Activated CD8-positive, alpha-beta memory T cell treated with anti-CD3 and anti-CD28 coated beads for 36 hours (primary cell): ENCODE results near the gene BCL7B. TPM values are rescaled to one million over a fixed set of nuclear protein-coding genes. Genes with fewer than 3 reads are reported as not detected.
"Not testable (repeated sequence)": the region's sequence is repeated elsewhere in the genome, so short reads cannot be mapped to it uniquely, and the experiment has no call there.

Source experiments
- CTCF ChIA-PET: fragments of 350-600 bp; sonication (Branson Sonifier 250); formaldehyde crosslinking; loops from one replicate; lab custom pipeline; 2021; ENCODE audit warnings: antibody characterized with exemption; lab: Charles Lee
- POLR2A ChIA-PET: fragments of 350-600 bp; sonication (Branson Sonifier 250); formaldehyde crosslinking; loops from one replicate; lab custom pipeline; 2021; ENCODE audit warnings: antibody characterized with exemption; lab: Charles Lee
- total RNA-seq, 2 experiments: library from RNA; stranded (reverse); gene quantifications; one replicate each; pipeline ENCODE4 v1.2.3, GENCODE V29; 2021

BCL7B gene
- total RNA-seq, 2 experiments from 2014 or later = 68.7 to 71.4 TPM

DNA sequence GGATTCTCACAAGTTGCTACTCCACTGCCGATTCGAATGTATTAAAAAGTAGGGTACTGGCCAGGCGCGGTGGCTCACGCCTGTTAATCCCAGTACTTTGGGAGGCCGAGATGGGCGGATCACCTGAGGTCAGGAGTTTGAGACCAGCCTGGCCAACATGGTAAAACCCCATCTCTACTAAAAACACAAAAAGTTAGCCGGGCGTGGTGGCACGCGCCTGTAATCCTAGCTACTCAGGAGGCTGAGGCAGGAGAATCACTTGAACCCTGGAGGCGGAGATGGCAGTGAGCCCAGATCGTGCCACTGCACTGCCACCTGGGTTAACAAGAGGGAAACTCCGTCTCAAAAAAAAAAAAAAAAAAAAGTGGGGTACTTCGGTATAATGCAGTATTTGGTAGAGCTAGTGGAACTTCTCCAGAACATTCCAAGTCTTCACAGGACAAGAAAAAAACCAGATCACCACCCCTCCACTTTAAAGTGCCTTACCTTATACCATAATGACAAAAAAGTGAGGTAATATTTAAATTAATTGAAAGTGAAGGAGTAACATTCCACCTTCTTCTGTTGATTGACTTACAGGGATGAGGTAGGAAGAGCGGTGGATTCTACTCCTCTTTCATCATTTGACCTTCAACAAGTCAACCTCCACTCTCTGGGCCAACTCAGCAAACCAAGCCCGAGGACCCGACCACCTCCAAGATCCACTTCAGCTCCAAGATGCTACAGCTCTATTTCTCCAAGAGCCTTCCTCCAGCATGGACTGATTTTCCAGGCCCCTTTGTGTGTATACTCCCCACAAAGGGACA lies 37.4 kb downstream of the BCL7B start:
- ChIA-PET CTCF (interaction anchor here (0.7 to 1.2 kb wide), 2 partner anchors 16 to 37 kb away, joined by 3 read pairs; no protein-coding TSS in a partner anchor), POLR2A (interaction anchor here (0.6 to 1.8 kb wide), 4 partner anchors 37 to 214 kb away, joined by 4 to 10 read pairs (median 4); partner anchors contain the start of genes BCL7B and TBL2)

DNA sequence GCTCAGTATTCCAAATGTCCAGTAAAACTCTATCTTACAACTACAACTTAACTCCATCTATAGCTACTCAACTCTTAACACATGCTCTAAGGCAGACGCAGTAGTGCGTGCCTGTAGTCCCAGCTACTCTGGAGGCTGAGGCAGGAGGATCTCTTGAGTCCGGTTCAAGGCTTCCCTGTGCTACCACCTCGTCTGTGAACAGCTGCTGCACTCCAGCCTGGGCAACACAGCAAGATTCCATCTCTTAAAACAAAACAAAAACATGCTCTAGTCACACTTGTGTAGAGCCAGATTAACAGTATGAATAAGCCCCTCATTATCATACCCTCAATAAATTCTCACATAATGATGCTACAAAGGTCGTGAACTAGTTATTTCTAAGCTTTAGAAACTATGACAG lies 39.0 kb downstream of the BCL7B start:
- CTCF ChIA-PET = no interaction called here
- POLR2A ChIA-PET = no interaction called here

DNA sequence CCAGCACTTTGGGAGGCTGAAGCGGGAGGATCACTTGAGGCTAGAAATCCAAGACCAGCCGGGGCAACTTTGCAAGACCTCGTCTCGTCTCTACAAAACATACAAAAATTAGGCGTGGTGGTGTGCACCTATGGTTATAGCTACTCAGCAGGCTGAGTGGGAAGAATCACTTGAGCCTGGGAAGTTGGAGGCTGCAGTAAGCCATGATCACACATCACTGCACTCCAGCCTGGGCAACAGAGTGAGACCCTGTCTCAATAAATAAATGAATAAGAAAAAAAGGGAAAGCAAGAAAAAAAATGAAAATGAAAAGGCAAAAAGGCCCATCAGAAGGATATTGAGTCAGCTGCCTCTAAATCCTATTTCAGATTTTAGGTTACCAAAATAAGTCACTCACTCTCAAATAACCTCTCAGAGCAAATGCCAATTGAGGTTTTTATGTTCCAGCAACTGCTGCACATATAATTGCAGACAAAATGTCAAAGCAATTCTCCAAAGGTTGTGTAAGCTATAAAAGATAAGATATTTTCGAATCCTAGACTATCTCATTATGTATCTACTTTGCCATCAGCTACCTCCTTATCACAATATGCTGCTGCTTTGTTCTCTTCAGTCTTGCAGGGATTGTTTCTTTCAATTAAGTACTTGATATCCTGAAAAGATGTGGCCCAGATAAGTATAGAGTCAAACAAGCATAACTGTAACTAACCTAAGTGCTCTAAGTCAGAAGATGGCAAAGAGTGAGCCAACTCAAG lies 40.1 kb downstream of the BCL7B start:
- ChIA-PET POLR2A (no interaction called here), CTCF (interaction anchor here (0.5 to 1.2 kb wide), 2 partner anchors 9 to 90 kb away, joined by 4 read pairs; no protein-coding TSS in a partner anchor)

DNA sequence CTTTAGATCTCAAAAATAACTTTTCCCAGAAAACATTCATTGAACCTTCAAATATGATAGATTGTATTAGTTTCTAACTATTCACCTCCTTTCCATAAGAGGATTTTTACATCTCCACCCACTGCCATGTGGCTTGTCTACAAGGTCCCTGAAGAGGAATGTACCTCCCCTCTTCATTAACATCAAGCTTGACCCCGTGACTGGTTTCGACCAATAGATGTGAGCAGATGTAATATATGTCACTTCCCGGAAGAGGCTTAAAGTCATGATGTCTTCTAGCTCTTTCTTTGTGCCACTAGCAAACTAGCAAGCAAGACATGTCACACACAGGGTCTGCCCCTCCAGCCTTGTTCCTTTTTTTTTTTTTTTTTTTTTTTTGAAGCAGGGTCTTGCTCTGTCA lies 42.3 kb downstream of the BCL7B start:
- POLR2A ChIA-PET = no interaction called here
- CTCF ChIA-PET = interaction anchor here (0.7 kb wide), 1 partner anchor 209 kb away, joined by 5 read pairs; no protein-coding TSS in a partner anchor

DNA sequence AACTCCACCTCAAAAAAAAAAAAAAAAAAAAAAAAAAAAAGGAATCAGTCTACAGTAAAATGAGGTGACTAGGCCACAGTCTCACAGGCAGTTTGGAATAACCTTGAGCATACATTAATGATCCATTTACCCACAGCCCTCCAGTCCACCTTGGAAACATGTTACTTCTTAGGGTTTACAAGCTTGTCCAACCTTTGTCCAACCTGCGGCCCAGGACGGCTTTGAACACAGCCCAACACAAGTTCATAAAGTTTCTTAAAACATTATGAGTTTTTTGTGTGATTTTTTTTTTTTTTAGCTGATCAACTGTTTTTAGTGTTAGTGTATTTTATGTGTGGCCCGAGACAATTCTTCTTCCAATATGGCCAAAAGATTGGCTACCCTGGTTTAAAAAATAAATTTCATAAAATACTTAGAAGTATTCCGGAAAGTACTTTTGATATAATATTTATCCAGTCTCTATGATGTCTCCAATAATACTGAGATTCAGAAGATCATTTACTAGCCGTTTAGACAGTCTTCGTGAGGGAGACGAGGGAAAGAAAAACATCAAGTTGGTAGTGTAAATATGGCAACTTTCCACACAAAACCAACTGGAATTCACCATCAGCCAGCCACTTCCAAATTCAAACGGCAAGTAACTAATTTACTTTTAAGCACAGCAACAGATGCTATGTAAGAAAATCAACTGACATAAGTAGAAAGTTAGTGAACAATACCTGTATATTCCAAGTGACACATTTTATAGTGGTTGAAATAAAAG lies 45.3 kb downstream of the BCL7B start:
- POLR2A ChIA-PET = no interaction called here
- CTCF ChIA-PET = interaction anchor here (0.6 to 0.7 kb wide), 2 partner anchors 18 to 28 kb away, joined by 3 to 4 read pairs; no protein-coding TSS in a partner anchor

DNA sequence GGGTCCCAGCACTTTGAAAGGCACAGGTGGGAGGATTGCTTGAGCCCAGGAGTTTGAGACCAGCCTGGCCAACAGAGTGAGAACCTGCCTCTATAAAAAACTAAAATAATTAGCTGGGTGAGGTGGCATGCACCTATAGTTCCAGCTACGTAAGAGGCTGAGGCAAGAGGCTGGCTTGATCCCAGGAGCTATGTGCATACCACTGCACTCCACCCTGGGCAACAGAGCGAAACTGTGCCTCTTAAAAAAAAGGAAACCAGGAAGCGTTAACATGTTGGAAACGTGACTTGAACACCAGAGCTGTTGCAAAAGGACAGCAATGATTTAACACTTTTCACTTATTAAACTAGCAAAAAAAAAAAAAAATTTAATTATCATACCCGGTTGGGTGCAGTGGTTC lies 48.0 kb downstream of the BCL7B start:
- ChIA-PET CTCF (interaction anchor here (0.7 kb wide), 1 partner anchor 174 kb away, joined by 3 read pairs; the partner anchor contains the start of genes BUD23 and DNAJC30), POLR2A (no interaction called here)

DNA sequence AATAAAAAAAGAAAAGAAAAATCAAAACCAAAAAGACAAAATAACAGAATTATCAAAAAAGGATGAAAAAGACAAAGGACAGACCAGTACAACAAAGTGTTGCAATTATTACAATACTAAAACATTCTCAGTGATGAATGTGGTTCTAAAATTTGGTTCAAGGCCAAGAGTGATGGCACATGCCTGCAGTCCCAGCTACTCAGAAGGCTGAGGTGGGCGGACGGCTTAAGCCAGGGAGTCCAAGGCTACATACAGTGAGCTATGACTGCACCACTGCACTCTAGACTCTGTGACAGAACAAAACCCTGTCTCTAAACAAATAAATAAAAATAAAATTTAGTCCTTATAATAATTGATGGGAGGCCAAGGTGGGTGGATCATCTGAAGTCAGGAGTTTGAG lies 49.9 kb downstream of the BCL7B start:
- CTCF ChIA-PET = no interaction called here
- POLR2A ChIA-PET = interaction anchor here (0.6 kb wide), 1 partner anchor 223 kb away, joined by 3 read pairs; no protein-coding TSS in a partner anchor

DNA sequence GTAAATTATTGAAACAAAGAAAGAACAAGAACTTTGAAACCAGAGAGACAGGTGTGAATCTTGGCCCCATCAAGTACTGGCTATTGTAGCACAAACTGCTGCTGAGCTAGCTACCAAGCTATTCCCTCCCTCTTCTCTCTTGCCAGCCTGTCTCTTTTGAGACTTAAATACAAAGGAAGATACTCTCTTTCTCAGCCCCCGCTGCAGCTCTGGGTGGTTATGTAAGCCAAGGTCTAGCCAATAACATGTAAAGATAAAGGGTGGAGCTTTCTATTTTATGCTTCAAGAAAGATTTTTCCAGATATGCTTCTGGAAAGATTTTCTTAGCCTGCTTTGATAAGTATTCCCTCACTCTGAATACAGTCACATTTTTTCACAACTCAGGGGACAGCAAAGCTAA lies 52.6 kb downstream of the BCL7B start:
- CTCF ChIA-PET = interaction anchor here (0.6 kb wide), 1 partner anchor 19 kb away, joined by 6 read pairs; no protein-coding TSS in a partner anchor
- POLR2A ChIA-PET = no interaction called here

DNA sequence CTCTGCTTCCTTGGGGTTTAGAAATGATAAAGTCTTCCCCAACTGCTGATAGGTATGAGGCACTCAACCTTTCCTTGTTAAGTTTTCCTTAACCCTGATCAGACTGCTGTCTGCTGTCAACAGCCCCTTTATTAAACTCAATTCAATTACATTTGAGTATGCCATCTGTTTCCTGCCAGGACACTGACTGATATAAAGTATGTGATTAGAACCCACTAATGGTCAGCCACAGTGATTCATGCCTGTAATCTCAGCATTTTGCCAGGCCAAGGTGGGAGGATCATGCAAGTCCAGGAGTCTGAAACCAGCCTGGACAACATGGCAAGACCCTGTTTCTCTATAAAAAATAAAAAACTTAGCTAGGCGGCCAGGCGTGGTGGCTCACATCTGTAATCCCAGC lies 53.5 kb downstream of the BCL7B start:
- POLR2A ChIA-PET = no interaction called here
- CTCF ChIA-PET = interaction anchor here (1.3 kb wide), 1 partner anchor 16 kb away, joined by 3 read pairs; no protein-coding TSS in a partner anchor

DNA sequence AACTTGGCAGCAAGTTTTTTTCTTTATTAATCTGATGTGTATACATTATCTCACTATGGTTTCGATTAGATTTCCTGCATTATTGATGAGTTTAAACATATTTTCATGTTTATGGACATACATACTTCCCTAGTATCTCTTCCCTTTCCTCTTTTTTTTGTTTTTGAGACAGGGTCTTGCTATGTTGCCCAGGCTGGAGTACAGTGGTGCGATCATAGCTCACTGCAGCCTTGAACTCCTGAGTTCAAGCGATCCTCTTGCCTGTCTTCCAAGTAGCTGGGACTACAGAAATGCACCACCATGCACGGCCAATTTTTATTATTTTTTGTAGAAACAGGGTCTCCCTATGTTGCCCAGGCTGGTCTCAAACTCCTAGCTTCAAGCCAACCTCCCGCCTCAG lies 54.3 kb downstream of the BCL7B start:
- ChIA-PET CTCF (interaction anchor here (1.3 kb wide), 1 partner anchor 17 kb away, joined by 3 read pairs; no protein-coding TSS in a partner anchor), POLR2A (no interaction called here)

DNA sequence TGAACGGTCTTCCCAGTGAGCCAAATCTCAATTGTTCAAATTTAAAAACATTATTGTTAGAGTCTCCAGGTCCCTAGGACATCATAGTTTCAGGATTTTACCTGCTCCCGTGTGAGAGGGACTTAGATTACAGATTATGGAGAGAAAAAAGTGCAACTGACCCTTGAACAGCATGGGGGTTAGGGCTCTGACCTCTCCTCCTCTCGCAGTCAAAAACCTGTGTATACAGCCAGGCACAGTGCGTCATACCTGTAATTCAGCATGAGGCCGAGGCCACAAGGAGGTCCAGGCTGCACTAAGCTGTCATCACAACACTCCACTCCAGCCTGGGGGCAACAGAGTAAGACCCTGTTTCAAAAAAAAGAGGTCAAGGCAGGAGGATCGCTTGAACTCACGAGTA lies 60.9 kb downstream of the BCL7B start:
- POLR2A ChIA-PET = no interaction called here
- CTCF ChIA-PET = no interaction called here

DNA sequence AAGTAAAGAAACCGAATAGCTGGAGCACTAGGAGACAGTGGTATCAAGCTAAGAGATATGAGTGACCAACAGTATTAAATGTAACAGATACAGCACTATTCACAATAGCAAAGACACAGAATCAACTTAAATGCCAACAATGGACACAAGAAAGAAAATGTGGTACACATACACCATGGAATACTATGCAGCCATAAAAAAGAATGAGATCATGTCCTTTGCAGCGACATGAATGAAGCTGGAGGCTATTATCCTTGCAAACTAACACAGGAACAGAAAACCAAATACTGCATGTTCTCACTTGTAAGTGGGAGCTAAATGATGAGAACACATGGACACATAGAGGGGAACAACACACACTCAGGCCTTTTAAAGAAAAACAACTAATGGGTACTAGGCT lies 62.0 kb downstream of the BCL7B start:
- POLR2A ChIA-PET = interaction anchor here (0.6 kb wide), 1 partner anchor 116 kb away, joined by 3 read pairs; no protein-coding TSS in a partner anchor
- CTCF ChIA-PET = not testable (repeated sequence)

DNA sequence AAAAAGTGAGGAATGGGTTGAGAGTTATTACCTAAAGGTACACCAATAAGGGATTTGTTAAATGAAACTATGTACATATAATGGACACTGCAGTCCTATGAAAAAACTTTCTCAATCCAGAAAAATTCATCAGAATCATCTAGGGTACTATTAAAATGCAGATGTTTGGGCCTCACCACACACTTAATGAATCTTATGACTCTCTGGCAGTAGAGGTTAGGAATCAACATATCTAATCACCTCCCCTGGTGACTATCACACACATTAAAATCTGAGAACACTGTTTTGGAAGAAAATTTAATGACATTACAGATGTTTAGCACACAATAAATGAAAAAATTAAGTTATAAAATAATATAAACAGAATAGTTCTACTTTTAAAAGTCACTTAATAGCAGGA lies 67.5 kb downstream of the BCL7B start:
- ChIA-PET CTCF (no interaction called here), POLR2A (no interaction called here)

DNA sequence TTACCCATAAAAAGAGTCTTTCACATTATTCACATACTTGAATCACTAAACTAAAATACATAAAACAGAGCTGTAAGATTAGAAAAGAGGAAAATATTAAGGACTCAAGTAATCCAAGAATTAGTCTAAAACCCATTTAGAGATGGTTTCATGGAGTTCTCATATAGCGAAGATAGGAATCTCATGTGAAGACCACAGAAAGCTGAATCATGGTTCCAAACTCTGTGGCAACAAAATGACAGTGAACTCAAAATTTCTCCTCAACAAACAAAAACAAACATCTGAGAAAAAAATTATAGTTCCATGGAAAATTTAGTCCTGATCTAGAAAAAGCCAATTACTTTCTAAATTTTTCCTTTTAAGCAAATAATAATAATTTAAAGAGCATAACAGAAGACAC lies 70.0 kb downstream of the BCL7B start:
- ChIA-PET CTCF (interaction anchor here (2.1 kb wide), 1 partner anchor 36 kb away, joined by 6 read pairs; no protein-coding TSS in a partner anchor), POLR2A (no interaction called here)

Other genes starting within 250 kb of the BCL7B start
- 10 to 100 TPM; 64.2 to 68.0 TPM for gene NSUN5, start 248.9 kb downstream of the BCL7B start, total RNA-seq
- gene TRIM50, start 229.6 kb downstream of the BCL7B start, total RNA-seq = not detected
- not detected for gene FKBP6, start 229.5 kb downstream of the BCL7B start, total RNA-seq
- under 1 TPM; 0.34 to 0.38 TPM for gene FZD9, start 123.9 kb downstream of the BCL7B start, total RNA-seq
- 100 to 1,000 TPM; 115 TPM for gene BAZ1B, start 35.4 kb downstream of the BCL7B start, total RNA-seq
- 10 to 100 TPM; 36.3 to 37.8 TPM for gene TBL2, start 20.9 kb upstream of the BCL7B start, total RNA-seq
- not detected for gene MLXIPL, start 66.8 kb upstream of the BCL7B start, total RNA-seq
- under 1 TPM; 0.13 to 0.23 TPM for gene VPS37D, start 110.1 kb upstream of the BCL7B start, total RNA-seq
- gene DNAJC30, start 125.8 kb upstream of the BCL7B start, total RNA-seq = 10 to 100 TPM in 1 of 2 experiments, 1 to 10 TPM in 1; 9.3 to 11.0 TPM
- 100 to 1,000 TPM; 109 to 112 TPM for gene BUD23, start 125.9 kb upstream of the BCL7B start, total RNA-seq
- gene STX1A, start 162.0 kb upstream of the BCL7B start, total RNA-seq = 10 to 100 TPM; 22.2 to 24.1 TPM
- 10 to 100 TPM; 26.1 to 26.6 TPM for gene ABHD11, start 181.1 kb upstream of the BCL7B start, total RNA-seq
- gene CLDN3, start 212.6 kb upstream of the BCL7B start, total RNA-seq = not detected